Hematopoietic multipotent progenitor cell treated with erythropoietin and hydrocortisone succinate and interleukin-3 and kit ligand, for 17 days (in vitro differentiated cells): ENCODE data around the gene PCDHB9.
"Not testable (repeated sequence)": the region's sequence is repeated elsewhere in the genome, so short reads cannot be mapped to it uniquely, and the experiment has no call there.

Experiments
- DNase-seq: peaks from one replicate; pipeline ENCODE4 v3.0.0-alpha.2; 2015; ENCODE audit warnings: low spot score

The PCDHB9 gene

DNA sequence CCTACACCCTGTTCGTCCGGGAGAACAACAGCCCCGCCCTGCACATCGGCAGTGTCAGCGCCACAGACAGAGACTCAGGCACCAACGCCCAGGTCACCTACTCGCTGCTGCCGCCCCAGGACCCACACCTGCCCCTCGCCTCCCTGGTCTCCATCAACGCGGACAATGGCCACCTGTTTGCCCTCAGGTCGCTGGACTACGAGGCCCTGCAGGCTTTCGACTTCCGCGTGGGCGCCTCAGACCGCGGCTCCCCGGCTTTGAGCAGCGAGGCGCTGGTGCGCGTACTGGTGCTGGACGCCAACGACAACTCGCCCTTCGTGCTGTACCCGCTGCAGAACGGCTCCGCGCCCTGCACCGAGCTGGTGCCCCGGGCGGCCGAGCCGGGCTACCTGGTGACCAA, 1.7 kb downstream of the PCDHB9 start:
- not testable (repeated sequence) for DNase-seq

DNA sequence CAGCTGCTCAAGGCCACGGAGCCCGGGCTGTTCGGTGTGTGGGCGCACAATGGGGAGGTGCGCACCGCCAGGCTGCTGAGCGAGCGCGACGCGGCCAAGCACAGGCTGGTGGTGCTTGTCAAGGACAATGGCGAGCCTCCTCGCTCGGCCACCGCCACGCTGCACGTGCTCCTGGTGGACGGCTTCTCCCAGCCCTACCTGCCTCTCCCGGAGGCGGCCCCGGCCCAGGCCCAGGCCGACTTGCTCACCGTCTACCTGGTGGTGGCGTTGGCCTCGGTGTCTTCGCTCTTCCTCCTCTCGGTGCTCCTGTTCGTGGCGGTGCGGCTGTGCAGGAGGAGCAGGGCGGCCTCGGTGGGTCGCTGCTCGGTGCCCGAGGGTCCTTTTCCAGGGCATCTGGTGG, 2.2 kb downstream of the PCDHB9 start:
- not testable (repeated sequence) for DNase-seq

DNA sequence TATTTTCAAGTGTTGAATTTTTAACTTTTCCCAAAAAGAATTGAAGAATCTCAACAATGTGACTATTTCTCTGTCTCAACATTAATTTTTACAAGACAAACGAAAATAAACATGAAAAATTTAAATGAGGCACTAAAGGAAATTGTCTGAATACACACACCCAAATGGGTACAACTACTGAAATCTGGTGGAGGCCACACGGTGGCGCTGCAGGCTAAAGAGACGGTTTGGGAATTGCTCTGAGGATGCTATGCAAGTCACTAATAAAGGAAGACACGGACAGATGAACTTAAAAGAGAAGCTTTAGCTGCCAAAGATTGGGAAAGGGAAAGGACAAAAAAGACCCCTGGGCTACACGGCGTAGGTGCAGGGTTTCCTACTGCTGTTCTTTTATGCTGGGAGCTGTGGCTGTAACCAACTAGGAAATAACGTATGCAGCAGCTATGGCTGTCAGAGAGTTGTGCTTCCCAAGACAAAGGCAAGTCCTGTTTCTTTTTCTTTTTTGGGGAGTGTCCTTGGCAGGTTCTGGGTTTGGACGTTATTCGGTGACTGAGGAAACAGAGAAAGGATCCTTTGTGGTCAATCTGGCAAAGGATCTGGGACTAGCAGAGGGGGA, 5.3 kb downstream of the PCDHB9 start, which contains the start of gene PCDHB10:
PCDHB10 (plus strand) TSS at position 244 of the 616 bp plus-strand sequence; CDS start at position 444, 200 bp downstream.
- DNase-seq, result peak; percentile 9

DNA sequence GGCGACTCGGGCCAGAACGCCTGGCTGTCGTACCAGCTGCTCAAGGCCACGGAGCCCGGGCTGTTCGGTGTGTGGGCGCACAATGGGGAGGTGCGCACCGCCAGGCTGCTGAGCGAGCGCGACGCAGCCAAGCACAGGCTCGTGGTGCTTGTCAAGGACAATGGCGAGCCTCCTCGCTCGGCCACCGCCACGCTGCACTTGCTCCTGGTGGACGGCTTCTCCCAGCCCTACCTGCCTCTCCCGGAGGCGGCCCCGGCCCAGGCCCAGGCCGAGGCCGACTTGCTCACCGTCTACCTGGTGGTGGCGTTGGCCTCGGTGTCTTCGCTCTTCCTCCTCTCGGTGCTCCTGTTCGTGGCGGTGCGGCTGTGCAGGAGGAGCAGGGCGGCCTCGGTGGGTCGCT, 7.4 kb downstream of the PCDHB9 start:
- DNase-seq, result not testable (repeated sequence)

DNA sequence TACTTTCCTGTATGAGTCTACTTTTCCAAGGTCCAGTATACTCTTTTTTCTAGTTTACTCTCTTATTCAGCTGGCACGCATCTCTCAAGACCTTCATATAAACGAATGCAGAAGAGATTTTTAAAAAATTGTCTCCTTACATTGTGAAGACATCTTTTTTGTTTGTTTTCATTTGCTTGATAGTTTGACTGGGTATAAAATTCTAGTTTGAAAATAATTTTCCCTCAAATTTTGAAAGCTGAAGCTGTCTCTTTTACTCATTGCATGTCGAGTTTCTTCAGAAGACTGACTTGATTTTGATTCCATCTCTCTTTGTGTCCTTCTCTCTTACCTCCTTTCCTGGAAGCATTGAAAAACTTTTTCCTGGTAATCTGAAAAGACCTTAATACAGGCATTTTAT, 9.4 kb downstream of the PCDHB9 start:
- no peak for DNase-seq

DNA sequence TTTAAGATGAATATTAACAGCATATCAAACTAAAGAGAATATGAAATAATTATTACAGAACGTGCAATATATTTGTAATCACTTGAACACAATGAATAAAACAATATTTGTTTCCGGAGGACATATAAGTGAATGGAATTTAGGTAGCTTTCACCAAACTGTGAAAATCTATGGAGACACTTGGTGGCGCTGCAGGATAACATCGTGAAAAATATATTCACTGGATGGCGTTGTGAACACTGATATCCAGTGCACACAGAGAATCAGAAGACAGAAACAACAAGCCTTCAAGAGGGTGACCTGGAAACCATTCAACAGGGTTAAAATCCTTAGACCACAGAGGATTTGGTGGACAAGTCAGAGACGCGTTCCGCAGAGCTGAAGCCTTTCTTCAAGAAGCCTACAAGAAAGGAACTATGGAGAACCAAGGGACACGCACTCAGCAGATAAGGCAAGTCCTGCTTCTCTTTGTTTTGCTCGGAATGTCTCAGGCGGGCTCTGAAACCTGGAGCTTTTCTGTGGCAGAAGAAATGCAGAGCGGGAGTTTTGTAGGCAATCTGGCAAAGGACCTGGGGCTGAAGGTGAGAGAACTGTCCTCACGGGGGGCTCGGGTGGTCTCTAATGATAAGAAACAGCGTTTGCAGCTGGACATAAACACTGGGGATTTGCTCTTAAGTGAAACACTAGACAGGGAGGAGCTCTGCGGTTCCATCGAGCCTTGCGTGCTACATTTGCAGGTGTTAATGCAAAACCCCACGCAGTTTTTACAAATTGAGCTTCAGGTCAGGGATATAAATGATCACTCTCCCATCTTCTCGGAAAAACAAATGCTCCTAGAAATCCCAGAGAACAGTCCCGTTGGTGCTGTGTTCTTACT, 12.6 kb downstream of the PCDHB9 start, which contains the start of gene PCDHB11:
PCDHB11 (plus strand) TSS at position 269 of the 877 bp plus-strand sequence; CDS start at position 417, 148 bp downstream.
- no peak for DNase-seq

DNA sequence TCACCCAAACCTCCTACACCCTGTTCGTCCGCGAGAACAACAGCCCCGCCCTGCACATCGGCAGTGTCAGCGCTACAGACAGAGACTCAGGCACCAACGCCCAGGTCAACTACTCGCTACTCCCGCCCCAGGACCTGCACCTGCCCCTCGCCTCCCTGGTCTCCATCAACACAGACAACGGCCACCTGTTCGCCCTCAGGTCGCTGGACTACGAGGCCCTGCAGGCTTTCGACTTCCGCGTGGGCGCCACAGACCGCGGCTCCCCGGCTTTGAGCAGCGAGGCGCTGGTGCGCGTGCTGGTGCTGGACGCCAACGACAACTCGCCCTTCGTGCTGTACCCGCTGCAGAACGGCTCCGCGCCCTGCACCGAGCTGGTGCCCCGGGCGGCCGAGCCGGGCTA, 14.2 kb downstream of the PCDHB9 start:
- not testable (repeated sequence) for DNase-seq

DNA sequence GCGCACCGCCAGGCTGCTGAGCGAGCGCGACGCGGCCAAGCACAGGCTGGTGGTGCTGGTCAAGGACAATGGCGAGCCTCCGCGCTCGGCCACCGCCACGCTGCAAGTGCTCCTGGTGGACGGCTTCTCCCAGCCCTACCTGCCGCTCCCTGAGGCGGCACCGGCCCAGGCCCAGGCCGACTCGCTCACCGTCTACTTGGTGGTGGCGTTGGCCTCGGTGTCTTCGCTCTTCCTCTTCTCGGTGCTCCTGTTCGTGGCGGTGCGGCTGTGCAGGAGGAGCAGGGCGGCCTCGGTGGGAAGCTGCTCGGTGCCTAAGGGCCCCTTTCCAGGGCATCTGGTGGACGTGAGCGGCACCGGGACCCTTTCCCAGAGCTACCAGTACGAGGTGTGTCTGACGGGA, 14.7 kb downstream of the PCDHB9 start:
- DNase-seq, result not testable (repeated sequence)

DNA sequence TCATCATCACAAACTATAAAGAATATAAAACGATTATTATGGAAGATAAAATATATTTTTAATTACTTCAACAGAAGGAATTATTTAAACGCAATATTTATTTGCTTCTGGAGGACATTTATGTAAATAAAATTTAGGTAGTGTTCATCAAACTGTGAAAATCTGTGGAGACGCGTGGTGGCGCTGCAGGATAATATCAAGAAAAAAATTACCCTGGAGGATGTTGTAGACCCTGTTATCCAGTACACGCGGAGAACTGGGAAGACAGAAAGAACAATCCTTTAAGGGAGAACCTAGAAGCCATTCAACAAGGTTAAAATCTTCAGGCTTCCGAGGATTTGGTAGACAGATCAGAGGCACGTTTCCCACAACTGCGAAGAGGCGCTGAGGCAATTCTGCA, 21.5 kb downstream of the PCDHB9 start, which contains the start of gene PCDHB12:
PCDHB12 (plus strand) TSS at position 242 of the 400 bp plus-strand sequence. CDS start 189 bp downstream, outside the sequence.
- no peak for DNase-seq

DNA sequence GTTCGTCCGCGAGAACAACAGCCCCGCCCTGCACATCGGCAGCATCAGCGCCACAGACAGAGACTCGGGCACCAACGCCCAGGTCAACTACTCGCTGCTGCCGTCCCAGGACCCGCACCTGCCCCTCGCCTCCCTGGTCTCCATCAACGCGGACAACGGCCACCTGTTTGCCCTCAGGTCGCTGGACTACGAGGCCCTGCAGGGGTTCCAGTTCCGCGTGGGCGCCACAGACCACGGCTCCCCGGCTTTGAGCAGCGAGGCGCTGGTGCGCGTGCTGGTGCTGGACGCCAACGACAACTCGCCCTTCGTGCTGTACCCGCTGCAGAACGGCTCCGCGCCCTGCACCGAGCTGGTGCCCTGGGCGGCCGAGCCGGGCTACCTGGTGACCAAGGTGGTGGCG, 23.3 kb downstream of the PCDHB9 start:
- DNase-seq, result not testable (repeated sequence)

DNA sequence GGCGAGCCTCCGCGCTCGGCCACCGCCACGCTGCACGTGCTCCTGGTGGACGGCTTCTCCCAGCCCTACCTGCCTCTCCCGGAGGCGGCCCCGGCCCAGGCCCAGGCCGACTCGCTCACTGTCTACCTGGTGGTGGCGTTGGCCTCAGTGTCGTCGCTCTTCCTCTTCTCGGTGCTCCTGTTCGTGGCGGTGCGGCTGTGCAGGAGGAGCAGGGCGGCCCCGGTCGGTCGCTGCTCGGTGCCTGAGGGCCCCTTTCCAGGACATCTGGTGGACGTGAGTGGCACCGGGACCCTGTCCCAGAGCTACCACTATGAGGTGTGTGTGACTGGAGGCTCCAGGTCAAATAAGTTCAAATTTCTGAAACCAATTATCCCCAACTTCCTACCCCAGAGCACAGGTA, 23.9 kb downstream of the PCDHB9 start:
- DNase-seq, result not testable (repeated sequence)

DNA sequence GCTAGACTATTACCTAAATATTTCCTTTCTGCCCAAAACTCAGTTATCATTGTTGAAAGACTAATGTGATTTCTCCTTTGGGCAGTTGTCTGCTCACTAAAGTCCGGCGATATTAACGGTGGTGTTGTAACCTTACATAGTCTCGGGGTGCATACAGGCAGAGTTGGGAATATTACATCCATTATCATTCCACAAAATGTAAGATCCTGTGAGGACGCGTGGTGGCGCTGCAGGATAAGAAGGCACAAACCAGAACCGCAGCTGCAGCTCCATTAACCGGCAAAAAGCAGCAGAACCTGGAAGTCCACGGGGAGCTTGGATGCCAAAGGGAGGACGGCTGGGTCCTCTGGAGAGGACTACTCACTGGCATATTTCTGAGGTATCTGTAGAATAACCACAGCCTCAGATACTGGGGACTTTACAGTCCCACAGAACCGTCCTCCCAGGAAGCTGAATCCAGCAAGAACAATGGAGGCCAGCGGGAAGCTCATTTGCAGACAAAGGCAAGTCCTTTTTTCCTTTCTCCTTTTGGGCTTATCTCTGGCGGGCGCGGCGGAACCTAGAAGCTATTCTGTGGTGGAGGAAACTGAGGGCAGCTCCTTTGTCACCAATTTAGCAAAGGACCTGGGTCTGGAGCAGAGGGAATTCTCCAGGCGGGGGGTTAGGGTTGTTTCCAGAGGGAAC, 26.8 kb downstream of the PCDHB9 start, which contains the start of gene PCDHB13:
PCDHB13 (plus strand) TSS at position 264 of the 684 bp plus-strand sequence; CDS start at position 469, 205 bp downstream.
- not testable (repeated sequence) for DNase-seq

DNA sequence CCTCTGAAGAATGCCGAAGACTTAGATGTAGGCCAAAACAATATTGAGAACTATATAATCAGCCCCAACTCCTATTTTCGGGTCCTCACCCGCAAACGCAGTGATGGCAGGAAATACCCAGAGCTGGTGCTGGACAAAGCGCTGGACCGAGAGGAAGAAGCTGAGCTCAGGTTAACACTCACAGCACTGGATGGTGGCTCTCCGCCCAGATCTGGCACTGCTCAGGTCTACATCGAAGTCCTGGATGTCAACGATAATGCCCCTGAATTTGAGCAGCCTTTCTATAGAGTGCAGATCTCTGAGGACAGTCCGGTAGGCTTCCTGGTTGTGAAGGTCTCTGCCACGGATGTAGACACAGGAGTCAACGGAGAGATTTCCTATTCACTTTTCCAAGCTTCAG, 27.6 kb downstream of the PCDHB9 start:
- DNase-seq, result not testable (repeated sequence)

DNA sequence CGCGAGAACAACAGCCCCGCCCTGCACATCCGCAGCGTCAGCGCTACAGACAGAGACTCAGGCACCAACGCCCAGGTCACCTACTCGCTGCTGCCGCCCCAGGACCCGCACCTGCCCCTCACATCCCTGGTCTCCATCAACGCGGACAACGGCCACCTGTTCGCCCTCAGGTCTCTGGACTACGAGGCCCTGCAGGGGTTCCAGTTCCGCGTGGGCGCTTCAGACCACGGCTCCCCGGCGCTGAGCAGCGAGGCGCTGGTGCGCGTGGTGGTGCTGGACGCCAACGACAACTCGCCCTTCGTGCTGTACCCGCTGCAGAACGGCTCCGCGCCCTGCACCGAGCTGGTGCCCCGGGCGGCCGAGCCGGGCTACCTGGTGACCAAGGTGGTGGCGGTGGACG, 28.5 kb downstream of the PCDHB9 start:
- not testable (repeated sequence) for DNase-seq

DNA sequence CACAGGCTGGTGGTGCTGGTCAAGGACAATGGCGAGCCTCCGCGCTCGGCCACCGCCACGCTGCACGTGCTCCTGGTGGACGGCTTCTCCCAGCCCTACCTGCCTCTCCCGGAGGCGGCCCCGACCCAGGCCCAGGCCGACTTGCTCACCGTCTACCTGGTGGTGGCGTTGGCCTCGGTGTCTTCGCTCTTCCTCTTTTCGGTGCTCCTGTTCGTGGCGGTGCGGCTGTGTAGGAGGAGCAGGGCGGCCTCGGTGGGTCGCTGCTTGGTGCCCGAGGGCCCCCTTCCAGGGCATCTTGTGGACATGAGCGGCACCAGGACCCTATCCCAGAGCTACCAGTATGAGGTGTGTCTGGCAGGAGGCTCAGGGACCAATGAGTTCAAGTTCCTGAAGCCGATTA, 29.1 kb downstream of the PCDHB9 start:
- DNase-seq, result not testable (repeated sequence)

DNA sequence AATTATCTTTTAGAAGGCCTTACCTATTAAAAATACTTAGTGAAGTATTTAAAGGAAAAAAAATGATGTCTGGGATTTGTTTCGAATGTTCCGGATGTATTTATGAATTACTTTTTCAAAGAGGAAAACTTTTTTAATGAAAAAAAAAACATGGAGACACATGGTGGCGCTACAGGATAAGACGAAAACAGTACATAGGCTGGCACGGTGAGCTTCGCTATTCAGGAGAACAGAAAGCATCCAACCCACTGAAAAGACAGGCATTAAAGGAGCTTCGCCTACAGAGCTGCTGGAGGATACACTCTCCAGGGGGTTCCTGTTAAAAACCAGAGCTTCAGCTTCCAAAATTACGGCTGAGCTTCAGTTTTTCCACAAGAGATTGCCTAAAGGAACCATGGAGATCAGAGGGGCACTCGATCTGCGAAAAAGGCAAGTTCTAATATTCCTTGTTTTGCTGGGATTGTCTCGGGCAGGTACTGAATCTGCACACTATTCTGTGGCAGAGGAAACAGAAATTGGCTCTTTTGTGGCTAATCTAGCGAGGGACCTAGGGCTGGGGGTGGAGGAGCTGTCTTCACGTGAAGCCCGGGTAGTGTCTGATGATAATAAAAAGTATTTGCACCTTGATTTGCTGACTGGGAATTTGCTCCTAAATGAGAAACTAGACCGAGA, 36.3 kb downstream of the PCDHB9 start, which contains the start of gene PCDHB14:
PCDHB14 (plus strand) TSS at position 232 of the 672 bp plus-strand sequence; CDS start at position 395, 163 bp downstream.
- DNase-seq, result no peak

DNA sequence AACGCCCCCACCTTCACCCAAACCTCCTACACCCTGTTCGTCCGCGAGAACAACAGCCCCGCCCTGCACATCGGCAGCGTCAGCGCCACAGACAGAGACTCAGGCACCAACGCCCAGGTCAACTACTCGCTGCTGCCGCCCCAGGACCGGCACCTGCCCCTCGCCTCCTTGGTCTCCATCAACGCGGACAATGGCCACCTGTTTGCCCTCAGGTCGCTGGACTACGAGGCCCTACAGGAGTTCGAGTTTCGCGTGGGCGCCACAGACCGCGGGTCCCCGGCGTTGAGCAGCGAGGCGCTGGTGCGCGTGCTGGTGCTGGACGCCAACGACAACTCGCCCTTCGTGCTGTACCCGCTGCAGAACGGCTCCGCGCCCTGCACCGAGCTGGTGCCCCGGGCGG, 37.9 kb downstream of the PCDHB9 start:
- DNase-seq, result not testable (repeated sequence)

DNA sequence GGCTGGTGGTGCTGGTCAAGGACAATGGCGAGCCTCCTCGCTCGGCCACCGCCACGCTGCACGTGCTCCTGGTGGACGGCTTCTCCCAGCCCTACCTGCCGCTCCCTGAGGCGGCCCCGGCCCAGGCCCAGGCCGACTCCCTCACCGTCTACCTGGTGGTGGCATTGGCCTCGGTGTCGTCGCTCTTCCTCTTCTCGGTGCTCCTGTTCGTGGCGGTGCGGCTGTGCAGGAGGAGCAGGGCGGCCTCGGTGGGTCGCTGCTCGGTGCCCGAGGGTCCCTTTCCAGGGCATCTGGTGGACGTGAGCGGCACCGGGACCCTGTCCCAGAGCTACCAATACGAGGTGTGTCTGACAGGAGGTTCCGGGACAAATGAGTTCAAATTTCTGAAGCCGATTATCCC, 38.5 kb downstream of the PCDHB9 start:
- DNase-seq, result not testable (repeated sequence)

DNA sequence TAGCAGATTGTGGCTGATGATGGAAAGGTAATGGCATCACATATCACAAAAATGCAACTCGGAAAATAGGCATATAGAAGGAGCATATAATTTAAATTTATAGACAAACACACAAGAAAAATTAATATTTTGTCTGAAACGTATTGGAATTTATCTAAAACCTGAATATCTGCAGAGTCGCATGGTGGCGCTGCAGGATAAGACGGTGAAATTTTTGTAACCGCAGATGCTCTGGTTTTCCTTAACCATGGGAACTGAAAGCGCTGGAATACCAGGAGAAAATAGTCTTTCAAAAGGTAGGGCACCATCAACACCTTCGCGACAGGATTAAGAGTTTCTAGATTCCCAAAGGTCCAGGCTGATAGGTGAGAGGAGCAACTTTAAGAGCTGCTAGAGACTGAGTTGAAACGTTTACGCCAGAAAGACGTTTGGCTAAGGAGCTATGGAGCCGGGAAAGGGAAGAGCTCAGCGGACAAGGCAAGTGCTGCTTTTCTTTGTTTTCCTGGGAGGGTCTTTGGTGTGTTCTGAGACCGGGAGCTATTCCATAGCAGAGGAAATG, 47.2 kb downstream of the PCDHB9 start:
- no peak for DNase-seq

DNA sequence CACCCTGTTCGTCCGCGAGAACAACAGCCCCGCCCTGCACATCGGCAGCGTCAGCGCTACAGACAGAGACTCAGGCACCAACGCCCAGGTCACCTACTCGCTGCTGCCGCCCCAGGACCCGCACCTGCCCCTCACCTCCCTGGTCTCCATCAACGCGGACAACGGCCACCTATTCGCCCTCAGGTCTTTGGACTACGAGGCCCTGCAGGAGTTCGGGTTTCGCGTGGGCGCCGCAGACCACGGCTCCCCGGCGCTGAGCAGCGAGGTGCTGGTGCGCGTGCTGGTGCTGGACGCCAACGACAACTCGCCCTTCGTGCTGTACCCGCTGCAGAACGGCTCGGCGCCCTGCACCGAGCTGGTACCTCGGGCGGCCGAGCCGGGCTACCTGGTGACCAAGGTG, 49.0 kb downstream of the PCDHB9 start:
- DNase-seq, result not testable (repeated sequence)
